H1 (cell line): ENCODE measurements around the gene NPS. TPM values are rescaled to one million over a fixed set of nuclear protein-coding genes. Genes with fewer than 3 reads are reported as not detected.

Source experiments
- CTCF ChIA-PET: fragments of 300-600 bp; sonication (Branson Sonifier 250); formaldehyde crosslinking; loops from one replicate; lab custom pipeline; 2021; ENCODE audit not compliant: partially characterized antibody; lab: Charles Lee
- POLR2A ChIA-PET: fragments of 300-600 bp; sonication (Branson Sonifier 250); formaldehyde crosslinking; loops from one replicate; lab custom pipeline; 2021; ENCODE audit warnings: inconsistent platforms; ENCODE audit not compliant: partially characterized antibody; lab: Charles Lee
- DNase-seq, 2 experiments: peaks; one replicate each; pipeline versions ENCODE4 v3.0.0 to v3.0.0-alpha.2; 2010 to 2022; ENCODE audit warnings: low spot score in 2 of 2, low read depth in 1 of 2, mixed read lengths in 1 of 2
- FAIRE-seq: peaks from 2 replicates; lab custom pipeline; 2011; peaks lifted over from hg19 to GRCh38; lab: Jason Lieb, UNC
- H2AFZ ChIP-seq: 2 replicates; pipeline ENCODE4 v1.8.1; 2012; ENCODE audit warnings: low read length, inconsistent platforms
- H2AK5ac ChIP-seq: 2 replicates; pipeline ENCODE4 v1.6.1; 2013; ENCODE audit warnings: low read depth, low read length
- H2BK120ac ChIP-seq: replicated peaks from 2 replicates; pipeline ENCODE3; 2013; ENCODE audit warnings: low read depth, low read length, inconsistent platforms
- H2BK12ac ChIP-seq: 2 replicates; pipeline ENCODE4 v1.6.1; 2013; ENCODE audit warnings: low read depth, low read length
- H2BK15ac ChIP-seq: 2 replicates; pipeline ENCODE4 v1.6.1; 2013; ENCODE audit warnings: low read length
- H2BK20ac ChIP-seq: 2 replicates; pipeline ENCODE4 v1.6.1; 2013; ENCODE audit warnings: low read length
- H2BK5ac ChIP-seq: 2 replicates; pipeline ENCODE4 v1.6.1; 2013; ENCODE audit warnings: low read depth, low read length
- H3K14ac ChIP-seq: 2 replicates; pipeline ENCODE4 v1.6.1; 2013; ENCODE audit warnings: inconsistent platforms; ENCODE audit not compliant: insufficient read length
- H3K18ac ChIP-seq: 2 replicates; pipeline ENCODE4 v1.6.1; 2013; ENCODE audit warnings: low read length; ENCODE audit errors: extremely low read depth
- H3K23ac ChIP-seq: 2 replicates; pipeline ENCODE4 v1.6.1; 2013; ENCODE audit warnings: inconsistent platforms; ENCODE audit not compliant: insufficient read length
- H3K23me2 ChIP-seq: 2 replicates; pipeline ENCODE4 v1.6.1; 2013; ENCODE audit warnings: low read depth, low read length
- H3K27ac ChIP-seq: 2 replicates; pipeline ENCODE4 v1.6.1; 2011; ENCODE audit warnings: low read depth, low read length, inconsistent platforms
- H3K27me3 ChIP-seq, 4 experiments: replicated peaks in 1 of 4; 1 replicate in 1 of 4; 2 replicates in 3 of 4; pipeline versions ENCODE4 v1.6.1 to v1.8.1; 2011 to 2013; ENCODE audit warnings: low read length in 3 of 4, mild to moderate bottlenecking in 3 of 4, inconsistent platforms in 2 of 4, mixed read lengths in 2 of 4, moderate library complexity in 1 of 4; ENCODE audit not compliant: control insufficient read depth in 3 of 4, insufficient read depth in 3 of 4; ENCODE audit errors: extremely low read depth in 1 of 4
- H3K36me3 ChIP-seq, 4 experiments: 2 replicates each; pipeline versions ENCODE4 v1.6.1 to v1.8.1; 2011 to 2013; ENCODE audit warnings: mild to moderate bottlenecking in 4 of 4, low read length in 3 of 4, moderate library complexity in 2 of 4, control low read depth in 1 of 4, inconsistent platforms in 1 of 4; ENCODE audit not compliant: insufficient read depth in 4 of 4, control insufficient read depth in 2 of 4
- H3K4ac ChIP-seq: replicated peaks from 2 replicates; pipeline ENCODE3; 2013; ENCODE audit warnings: low read length, low read depth, mixed read lengths, inconsistent platforms; ENCODE audit not compliant: insufficient read length
- H3K4me1 ChIP-seq, 4 experiments: replicated peaks in 1 of 4; 1 replicate in 1 of 4; 2 replicates in 3 of 4; pipeline versions ENCODE4 v1.6.1 to v1.8.1; 2011 to 2013; ENCODE audit warnings: low read length in 3 of 4, inconsistent platforms in 2 of 4, mixed read lengths in 1 of 4; ENCODE audit not compliant: insufficient read depth in 4 of 4, control insufficient read depth in 3 of 4
- H3K4me2 ChIP-seq, 2 experiments: 2 replicates each; pipeline versions ENCODE4 v1.6.1 to v1.8.1; 2011 to 2013; ENCODE audit warnings: low read depth in 2 of 2, low read length in 2 of 2, control low read depth in 1 of 2, inconsistent platforms in 1 of 2, mild to moderate bottlenecking in 1 of 2; ENCODE audit not compliant: insufficient read depth in 1 of 2
- H3K4me3 ChIP-seq, 4 experiments: fragments of 200-600, 300-600 bp in 1 of 4; sonication (generic), shearing (Covaris generic), sonication (Bioruptor Twin) in 1 of 4; 2 replicates each; pipeline versions ENCODE4 v1.5.1 to v1.8.1; 2011 to 2016; ENCODE audit warnings: low read length in 4 of 4, low read depth in 3 of 4, control low read depth in 2 of 4, inconsistent platforms in 2 of 4, mild to moderate bottlenecking in 2 of 4, mixed read lengths in 1 of 4, moderate library complexity in 1 of 4; ENCODE audit not compliant: insufficient read depth in 2 of 4; ENCODE audit errors: extremely low read depth in 1 of 4
- H3K56ac ChIP-seq: replicated peaks from 2 replicates; pipeline ENCODE3; 2013; ENCODE audit warnings: low read depth, mild to moderate bottlenecking, mixed read lengths, low read length, inconsistent platforms; ENCODE audit not compliant: insufficient read length
- H3K79me1 ChIP-seq: 2 replicates; pipeline ENCODE4 v1.6.1; 2013; ENCODE audit warnings: low read depth, low read length, control low read depth
- H3K79me2 ChIP-seq, 2 experiments: 2 replicates each; pipeline versions ENCODE4 v1.6.1 to v1.8.1; 2012 to 2013; ENCODE audit warnings: low read length in 2 of 2, mild to moderate bottlenecking in 2 of 2, inconsistent platforms in 1 of 2; ENCODE audit not compliant: insufficient read depth in 2 of 2, control insufficient read depth in 1 of 2
- H3K9ac ChIP-seq, 4 experiments: replicated peaks in 1 of 4; 1 replicate in 1 of 4; 2 replicates in 3 of 4; pipeline versions ENCODE4 v1.6.1 to v1.8.1; 2011 to 2013; ENCODE audit warnings: low read depth in 3 of 4, low read length in 3 of 4, control low read depth in 2 of 4, mild to moderate bottlenecking in 2 of 4, moderate library complexity in 2 of 4, inconsistent platforms in 1 of 4; ENCODE audit errors: extremely low read depth in 1 of 4
- H3K9me3 ChIP-seq, 2 experiments: 2 replicates each; pipeline versions ENCODE4 v1.6.1 to v1.8.1; 2012 to 2013; ENCODE audit warnings: mild to moderate bottlenecking in 2 of 2, moderate library complexity in 2 of 2, control low read depth in 1 of 2, inconsistent platforms in 1 of 2, low read depth in 1 of 2, low read length in 1 of 2, mixed read lengths in 1 of 2; ENCODE audit not compliant: insufficient read depth in 2 of 2
- H4K20me1 ChIP-seq, 2 experiments: replicated peaks in 1 of 2; 2 replicates each; pipeline versions ENCODE3 to v1.8.1; 2011 to 2013; ENCODE audit warnings: inconsistent platforms in 2 of 2, low read length in 2 of 2, mild to moderate bottlenecking in 1 of 2; ENCODE audit not compliant: insufficient read depth in 2 of 2, control insufficient read depth in 1 of 2
- H4K5ac ChIP-seq: 2 replicates; pipeline ENCODE4 v1.6.1; 2013; ENCODE audit warnings: low read length, low read depth, mixed read lengths, inconsistent platforms; ENCODE audit not compliant: insufficient read length
- H4K8ac ChIP-seq: 2 replicates; pipeline ENCODE4 v1.8.0; 2013; ENCODE audit warnings: mild to moderate bottlenecking, moderate library complexity, low read length, inconsistent platforms; ENCODE audit not compliant: insufficient read depth; ENCODE audit errors: extremely low read depth
- H4K91ac ChIP-seq: replicated peaks from 2 replicates; pipeline ENCODE3; 2013; ENCODE audit warnings: low read length, mixed read lengths, inconsistent platforms; ENCODE audit not compliant: insufficient read length
- ASH2L ChIP-seq: fragments of 200-600, 300-600 bp; sonication (generic); IDR thresholded peaks from one replicate; pipeline ENCODE4 v1.7.1; 2017; ENCODE audit warnings: low read length
- BCL11A ChIP-seq, 2 experiments: IDR thresholded peaks; one replicate each; pipeline ENCODE4 v1.6.1; 2011; ENCODE audit warnings: low read depth in 2 of 2, low read length in 2 of 2, mild to moderate bottlenecking in 2 of 2
- CEBPB ChIP-seq: IDR thresholded peaks from 2 replicates; pipeline ENCODE4 v1.6.1; 2012; ENCODE audit warnings: low read depth, low read length
- GABPA ChIP-seq: IDR thresholded peaks from 2 replicates; pipeline ENCODE4 v1.6.1; 2011; ENCODE audit warnings: mild to moderate bottlenecking, low read length, moderate library complexity, borderline replicate concordance; ENCODE audit not compliant: insufficient read depth
- KDM4A ChIP-seq: IDR thresholded peaks from one replicate; pipeline ENCODE4 v1.7.1; 2012; ENCODE audit warnings: low read depth, mild to moderate bottlenecking, moderate library complexity, low read length, inconsistent platforms; ENCODE audit not compliant: severe bottlenecking
- MAFK ChIP-seq: IDR thresholded peaks from 2 replicates; pipeline ENCODE4 v1.6.1; 2012; ENCODE audit warnings: low read depth, mild to moderate bottlenecking, improper control_type of control experiment, low read length
- NANOG ChIP-seq: IDR thresholded peaks from 2 replicates; pipeline ENCODE4 v1.6.1; 2011; ENCODE audit warnings: low read length, low read depth, mild to moderate bottlenecking, inconsistent platforms; ENCODE audit not compliant: insufficient read depth, poor library complexity, severe bottlenecking
- PHF8 ChIP-seq: fragments of 200-600 bp; sonication (generic); conservative IDR thresholded peaks from 2 replicates; pipeline ENCODE4 v1.7.1; 2012; ENCODE audit warnings: low read depth, mild to moderate bottlenecking, inconsistent platforms, low read length, moderate library complexity
- RAD21 ChIP-seq, 2 experiments: IDR thresholded peaks in 1 of 2; conservative IDR thresholded peaks in 1 of 2; 2 replicates each; pipeline ENCODE4 v1.6.1; 2011; ENCODE audit warnings: low read depth in 2 of 2, low read length in 2 of 2, improper control_type of control experiment in 1 of 2, inconsistent platforms in 1 of 2, mild to moderate bottlenecking in 1 of 2, moderate library complexity in 1 of 2
- SUZ12 ChIP-seq: fragments of 200-600 bp; sonication (generic); IDR thresholded peaks from 2 replicates; pipeline ENCODE4 v1.6.1; 2012; ENCODE audit warnings: mild to moderate bottlenecking, inconsistent platforms, low read length, moderate library complexity, mixed read lengths
- TAF1 ChIP-seq: IDR thresholded peaks from 2 replicates; pipeline ENCODE4 v1.6.1; 2011; ENCODE audit warnings: mild to moderate bottlenecking, low read depth, low read length
- WGBS, 2 experiments: shearing (Covaris generic) in 1 of 2; methylation state at CpG; one replicate each; pipeline versions ENCODE4 v1.1.6 to v1.1.7; 2013 to 2015; ENCODE audit warnings: low lambda C conversion rate in 2 of 2, mixed read lengths in 2 of 2, inconsistent platforms in 1 of 2, low coverage in 1 of 2, missing lambda C conversion rate in 1 of 2; ENCODE audit not compliant: insufficient replicate concordance in 2 of 2, insufficient coverage in 1 of 2, insufficient read length in 1 of 2; ENCODE audit errors: extremely low coverage in 1 of 2, missing lambda C conversion rate in 1 of 2; 5-methylcytosine and 5-hydroxymethylcytosine counted together
- polyA plus RNA-seq, 7 experiments: library from polyadenylated mRNA; depleted of rRNA in 3 of 7; stranded (reverse) in 5 of 7; unstranded in 2 of 7; fragments of >200 nt in 5 of 7; fragments of 200-250 nt in 2 of 7; gene quantifications; 1 replicate in 5 of 7; 2 replicates in 1 of 7; 4 replicates in 1 of 7; pipeline versions ENCODE4 v1.2.1 to v1.2.3, GENCODE V29; 2011 to 2013; ENCODE audit warnings: missing spikeins in 2 of 7, mixed read lengths in 2 of 7
- total RNA-seq: library from RNA; stranded (reverse); fragmentation: NEBNext Ultra II Directional; extraction: Animal tissue kit (Norgen Biotek cat#: 25700); gene quantifications from 2 replicates; pipeline ENCODE4 v1.2.1, GENCODE V29; 2021

The NPS gene
- total and polyA plus RNA-seq, 2 of the 8 experiments (the other 6 are each of a cell fraction or from before 2014, with no cell fraction given) = not detected

DNA sequence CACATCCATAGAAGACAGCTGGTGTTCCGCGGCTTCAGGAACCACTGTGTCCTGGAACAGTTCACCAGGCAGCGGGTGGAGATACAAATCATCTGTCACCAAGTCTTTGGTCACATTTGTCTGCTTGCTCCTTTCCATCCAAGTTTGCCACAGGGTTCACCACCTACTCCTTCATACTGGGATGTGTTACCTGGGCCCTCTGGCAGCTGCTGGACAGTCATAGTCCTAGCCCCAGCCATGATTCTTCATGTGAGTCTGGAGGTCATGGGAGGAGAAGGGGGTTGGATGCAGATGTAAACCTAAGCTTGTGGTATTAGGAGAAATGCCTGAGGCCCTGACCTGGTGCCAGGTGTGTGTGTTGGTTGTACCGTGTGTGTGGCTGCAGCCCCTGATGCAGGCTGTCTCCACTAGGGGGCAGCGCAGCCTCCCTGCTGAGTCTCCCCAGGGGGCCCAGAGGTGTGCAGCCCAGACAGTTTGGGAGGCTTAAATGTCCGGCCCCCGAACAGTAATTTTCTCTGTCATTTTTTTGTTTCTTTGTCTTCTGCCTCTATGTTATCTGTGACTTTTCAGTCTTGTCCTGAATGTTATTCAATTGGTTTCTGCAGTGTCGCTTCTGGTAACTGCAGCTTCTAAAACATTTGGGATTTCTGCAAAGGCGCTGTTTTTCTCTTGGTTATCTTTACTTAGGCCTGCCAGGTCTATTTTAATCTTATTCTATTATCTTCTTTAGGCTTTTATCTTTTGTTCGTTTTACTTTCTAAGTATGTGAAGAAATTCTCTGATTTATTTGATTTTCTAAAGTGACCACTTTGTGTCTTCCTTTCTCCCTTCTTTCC, 14.8 kb downstream of the NPS start:
- Histone ChIP-seq H3K23me2 (no peaks in the 10 kb centered on the region), H4K8ac (no peak overlapping the region), H3K56ac (no peak overlapping the region), H2BK5ac (no peak overlapping the region), H3K9ac (no peak overlapping the region), H2BK12ac (no peak overlapping the region), H3K18ac (no peak overlapping the region), H3K4me3 (no peak overlapping the region), H3K23ac (no peak overlapping the region), H4K91ac (no peak overlapping the region), H3K27me3 (no peaks in the 10 kb centered on the region), H3K4me1 (no peaks in the 10 kb centered on the region), H2AK5ac (no peak overlapping the region), H2BK15ac (no peak overlapping the region), H3K4me2 (no peak overlapping the region), H3K4ac (no peak overlapping the region), H3K27ac (no peak overlapping the region), H2BK20ac (no peak overlapping the region), H2BK120ac (no peak overlapping the region), H3K79me2 (no peaks in the 10 kb centered on the region), H3K14ac (no peak overlapping the region), H3K79me1 (no peaks in the 10 kb centered on the region), H4K5ac (no peak overlapping the region), H3K9me3 (no peaks in the 10 kb centered on the region), H2AFZ (no peak overlapping the region), H4K20me1 (no peaks in the 10 kb centered on the region), H3K36me3 (no peaks in the 10 kb centered on the region)
- FAIRE-seq (no peak), DNase-seq (peak in 1 of 2 experiments; percentile 87)
- WGBS, 2 experiments = 86% methylated on average over 10 of the region's 10 CpGs; no CpG with 5 or more reads in 1 of the 2 experiments
- ChIA-PET CTCF (interaction anchor here (0.6 to 3.1 kb wide), 21 partner anchors 9 to 471 kb away, joined by 3 to 14 read pairs (median 3); partner anchors contain the start of gene NPS), POLR2A (interaction anchor here (1.7 kb wide), 1 partner anchor 10 kb away, joined by 3 read pairs; no protein-coding TSS in a partner anchor)
- TF ChIP-seq BCL11A (IDR thresholded peaks at IDR 0.05; ENCODE audit: low read depth in 2 of 2, low read length in 2 of 2) = no peak
- no peak for TF ChIP-seq MAFK
- no peak for TF ChIP-seq CEBPB
- no peak for TF ChIP-seq NANOG
- TF ChIP-seq GABPA = peak; percentile 58; the same call in 1 of the 2 replicates
- TF ChIP-seq KDM4A = no peak
- TF ChIP-seq ASH2L = no peak
- no peak for TF ChIP-seq TAF1
- TF ChIP-seq PHF8 = no peak
- TF ChIP-seq SUZ12 = no peak
- TF ChIP-seq RAD21 (IDR thresholded peaks at IDR 0.05 in 1 of 2, conservative IDR thresholded peaks at IDR 0.05 in 1 of 2; ENCODE audit: low read depth in 2 of 2, low read length in 2 of 2) = peak; percentile 39 to 60; a peak in 3 of 4 replicates
